H9 (cell line): ENCODE data around the gene RLBP1. TPM values are rescaled to one million over a fixed set of nuclear protein-coding genes. Genes with fewer than 3 reads are reported as not detected.
A peak's percentile ranks its signal among the peaks of the same experiment; 100 is the strongest.

Source experiments
- DNase-seq: peaks from one replicate; pipeline ENCODE4 v3.0.0-alpha.2; 2017
- H2AFZ ChIP-seq: one replicate; pipeline ENCODE4 v1.6.1; 2013; ENCODE audit warnings: mild to moderate bottlenecking, low read length, control low read depth, moderate library complexity
- H2AK5ac ChIP-seq: 2 replicates; pipeline ENCODE4 v1.6.1; 2013; ENCODE audit warnings: low read length, control low read depth, mixed read lengths; ENCODE audit not compliant: insufficient read length
- H2BK120ac ChIP-seq: one replicate; pipeline ENCODE4 v1.6.1; 2013; ENCODE audit warnings: low read depth, mild to moderate bottlenecking, low read length, control low read depth, inconsistent platforms; ENCODE audit not compliant: poor library complexity, severe bottlenecking
- H2BK12ac ChIP-seq: 2 replicates; pipeline ENCODE4 v1.6.1; 2013; ENCODE audit warnings: low read length, control low read depth, mixed read lengths, low read depth; ENCODE audit not compliant: insufficient read length
- H2BK15ac ChIP-seq: 2 replicates; pipeline ENCODE4 v1.6.1; 2013; ENCODE audit warnings: low read depth, low read length, control low read depth
- H2BK20ac ChIP-seq: one replicate; pipeline ENCODE4 v1.6.1; 2013; ENCODE audit warnings: low read depth, mild to moderate bottlenecking, low read length, control low read depth, inconsistent platforms; ENCODE audit not compliant: poor library complexity, severe bottlenecking
- H2BK5ac ChIP-seq: 2 replicates; pipeline ENCODE4 v1.6.1; 2013; ENCODE audit warnings: low read length, control low read depth, mixed read lengths; ENCODE audit not compliant: insufficient read length
- H3K14ac ChIP-seq: 2 replicates; pipeline ENCODE4 v1.6.1; 2013; ENCODE audit warnings: low read length, control low read depth; ENCODE audit not compliant: insufficient read depth
- H3K18ac ChIP-seq: 2 replicates; pipeline ENCODE4 v1.6.1; 2013; ENCODE audit warnings: low read depth, mild to moderate bottlenecking, mixed read lengths, low read length, control low read depth; ENCODE audit not compliant: insufficient read length
- H3K23ac ChIP-seq: 2 replicates; pipeline ENCODE4 v1.6.1; 2013; ENCODE audit warnings: low read length, control low read depth, mixed read lengths, low read depth; ENCODE audit not compliant: insufficient read length
- H3K23me2 ChIP-seq: 2 replicates; pipeline ENCODE4 v1.6.1; 2013; ENCODE audit warnings: low read depth, mild to moderate bottlenecking, mixed read lengths, low read length, control low read depth; ENCODE audit not compliant: insufficient read length, poor library complexity, severe bottlenecking
- H3K27ac ChIP-seq: 2 replicates; pipeline ENCODE4 v1.5.1; 2013; ENCODE audit warnings: low read length, control low read depth, mixed read lengths, low read depth; ENCODE audit not compliant: insufficient read length
- H3K27me3 ChIP-seq: 2 replicates; pipeline ENCODE4 v1.6.1; 2013; ENCODE audit warnings: low read length, control low read depth, inconsistent platforms; ENCODE audit not compliant: insufficient read depth
- H3K4ac ChIP-seq: 2 replicates; pipeline ENCODE4 v1.6.1; 2013; ENCODE audit warnings: low read depth, mild to moderate bottlenecking, control low read depth, inconsistent platforms, low read length, moderate library complexity
- H3K4me1 ChIP-seq: 2 replicates; pipeline ENCODE4 v1.6.1; 2013; ENCODE audit warnings: low read length, control low read depth, inconsistent platforms; ENCODE audit not compliant: insufficient read depth
- H3K4me2 ChIP-seq: 2 replicates; pipeline ENCODE4 v1.6.1; 2013; ENCODE audit warnings: low read length, control low read depth, mixed read lengths; ENCODE audit not compliant: insufficient read length, insufficient read depth
- H3K56ac ChIP-seq: 2 replicates; pipeline ENCODE4 v1.6.1; 2013; ENCODE audit warnings: low read depth, mild to moderate bottlenecking, mixed read lengths, low read length, control low read depth; ENCODE audit not compliant: insufficient read length
- H3K79me1 ChIP-seq: 2 replicates; pipeline ENCODE4 v1.6.1; 2013; ENCODE audit warnings: low read depth, mild to moderate bottlenecking, moderate library complexity, low read length, control low read depth, inconsistent platforms; ENCODE audit not compliant: insufficient read depth, poor library complexity, severe bottlenecking
- H3K79me2 ChIP-seq: 2 replicates; pipeline ENCODE4 v1.6.1; 2013; ENCODE audit warnings: low read length, control low read depth, inconsistent platforms; ENCODE audit not compliant: insufficient read depth
- H3K9ac ChIP-seq: 2 replicates; pipeline ENCODE4 v1.6.1; 2013; ENCODE audit warnings: low read length, control low read depth, mixed read lengths; ENCODE audit not compliant: insufficient read length; ENCODE audit errors: extremely low read depth
- H3K9me3 ChIP-seq: one replicate; pipeline ENCODE4 v1.6.1; 2013; ENCODE audit warnings: low read depth, low read length, inconsistent platforms; ENCODE audit not compliant: control insufficient read depth
- H3T11ph ChIP-seq: one replicate; pipeline ENCODE4 v1.6.1; 2013; ENCODE audit warnings: mild to moderate bottlenecking, low read length, control low read depth, inconsistent platforms
- H4K20me1 ChIP-seq: one replicate; pipeline ENCODE4 v1.6.1; 2013; ENCODE audit not compliant: control insufficient read depth, insufficient read length, insufficient read depth
- H4K5ac ChIP-seq: 2 replicates; pipeline ENCODE4 v1.6.1; 2013; ENCODE audit warnings: low read depth, mild to moderate bottlenecking, mixed read lengths, low read length, control low read depth; ENCODE audit not compliant: insufficient read length
- H4K8ac ChIP-seq: replicated peaks from 2 replicates; pipeline ENCODE4 v1.6.1; 2013; ENCODE audit warnings: low read length, control low read depth, mixed read lengths, low read depth; ENCODE audit not compliant: insufficient read length
- H4K91ac ChIP-seq: 2 replicates; pipeline ENCODE4 v1.6.1; 2013; ENCODE audit warnings: low read depth, mild to moderate bottlenecking, moderate library complexity, mixed read lengths, low read length, control low read depth; ENCODE audit not compliant: insufficient read length
- H3K27ac Mint-ChIP-seq, 3 experiments: 2 replicates in 2 of 3; 3 replicates in 1 of 3; pipeline ENCODE4 v1.8.0; 2020 to 2021; ENCODE audit warnings: mixed read lengths in 3 of 3, mild to moderate bottlenecking in 1 of 3, moderate library complexity in 1 of 3
- H3K27me3 Mint-ChIP-seq: 2 replicates; pipeline ENCODE4 v1.8.0; 2021; ENCODE audit warnings: low read depth, mild to moderate bottlenecking, moderate library complexity, mixed read lengths
- H3K36me3 Mint-ChIP-seq, 3 experiments: 2 replicates in 2 of 3; 3 replicates in 1 of 3; pipeline ENCODE4 v1.8.0; 2020 to 2021; ENCODE audit warnings: low read depth in 3 of 3, mixed read lengths in 3 of 3; ENCODE audit not compliant: insufficient read depth in 1 of 3
- H3K4me1 Mint-ChIP-seq, 2 experiments: 2 replicates each; pipeline ENCODE4 v1.8.0; 2020; ENCODE audit warnings: mixed read lengths in 2 of 2
- H3K4me3 Mint-ChIP-seq, 2 experiments: 2 replicates in 1 of 2; 3 replicates in 1 of 2; pipeline ENCODE4 v1.8.0; 2020 to 2021; ENCODE audit warnings: mild to moderate bottlenecking in 2 of 2, mixed read lengths in 2 of 2, moderate library complexity in 1 of 2
- H3K9me3 Mint-ChIP-seq, 2 experiments: 2 replicates in 1 of 2; 3 replicates in 1 of 2; pipeline ENCODE4 v1.8.0; 2020; ENCODE audit warnings: mild to moderate bottlenecking in 2 of 2, mixed read lengths in 2 of 2, moderate library complexity in 1 of 2
- CTCF ChIP-seq: fragments of 200-600 bp; sonication (generic); conservative IDR thresholded peaks from 3 replicates; pipeline ENCODE4 v1.8.0; 2021; ENCODE audit warnings: antibody characterized with exemption, mild to moderate bottlenecking
- WGBS: extraction: QIAGEN DNeasy Blood & Tissue Kit; methylation state at CpG from one replicate; pipeline ENCODE4 v1.1.7; 2013; ENCODE audit warnings: missing lambda C conversion rate, low lambda C conversion rate, mixed read lengths; ENCODE audit not compliant: insufficient read length; ENCODE audit errors: extremely low coverage; 5-methylcytosine and 5-hydroxymethylcytosine counted together
- total RNA-seq: library from RNA; stranded (reverse); gene quantifications from 2 replicates; pipeline ENCODE4 v1.2.1, GENCODE V29; 2021

RLBP1 gene
- total RNA-seq, 1 experiment from 2014 or later, result not detected

GRCh38 chr15:89184886-89185526 is 36.4 kb downstream of the RLBP1 start:
- Histone ChIP-seq H3K9me3 (no peaks in the 10 kb centered on the region), H2BK12ac (no peak overlapping the region), H3K4me1 (no peaks in the 10 kb centered on the region), H3K79me2 (no peaks in the 10 kb centered on the region), H3K56ac (no peak overlapping the region), H4K5ac (no peak overlapping the region), H2BK120ac (no peak overlapping the region), H4K20me1 (no peaks in the 10 kb centered on the region), H3K9ac (no peak overlapping the region), H4K8ac (no peak overlapping the region), H3K4ac (no peak overlapping the region), H3K14ac (no peak overlapping the region), H3K23me2 (no peaks in the 10 kb centered on the region), H2BK20ac (no peak overlapping the region), H3K18ac (no peak overlapping the region), H3K27ac (no peak overlapping the region), H3K4me2 (no peak overlapping the region), H3T11ph (no peak overlapping the region), H3K79me1 (no peaks in the 10 kb centered on the region), H2BK15ac (no peak overlapping the region), H2AK5ac (no peak overlapping the region), H4K91ac (no peak overlapping the region), H3K27me3 (no peaks in the 10 kb centered on the region), H3K23ac (no peak overlapping the region), H2BK5ac (no peak overlapping the region), H2AFZ (no peak overlapping the region)
- DNase-seq, result no peak
- Mint-ChIP-seq H3K9me3 (no peaks in the 10 kb centered on the region), H3K4me1 (no peaks in the 10 kb centered on the region), H3K4me3 (no peak overlapping the region), H3K27ac (peak overlapping the region in 2 of 3 experiments; percentile 12 to 44; a peak in 3 of 7 replicates), H3K36me3 (peaks cover 0 to 10% (median 0%) of the 10 kb centered on the region in 3 experiments; a peak in 2 of 7 replicates), H3K27me3 (no peaks in the 10 kb centered on the region)
- no CpG with 5 or more reads among the region's 12 CpGs for WGBS
- TF ChIP-seq CTCF, result no peak
